MM.1S (cell line): ENCODE measurements around the gene FAM3D.

Experiments
- DNase-seq: peaks from one replicate; pipeline ENCODE4 v3.0.0-alpha.2; 2015
- H2AFZ ChIP-seq: fragments of 300-600 bp; sonication (generic); 2 replicates; pipeline ENCODE4 v1.6.0; 2016; ENCODE audit warnings: antibody characterized with exemption, low read length
- H3F3A ChIP-seq: fragments of 300-600 bp; sonication (generic); 2 replicates; pipeline ENCODE4 v1.6.1; 2016; ENCODE audit warnings: mild to moderate bottlenecking, antibody characterized with exemption, low read length, moderate library complexity, mixed read lengths; ENCODE audit not compliant: insufficient read depth
- H3K27ac ChIP-seq: fragments of 300-600 bp; sonication (generic); 2 replicates; pipeline ENCODE4 v1.5.1; 2016; ENCODE audit warnings: mild to moderate bottlenecking, low read length
- H3K27me3 ChIP-seq: fragments of 300-600 bp; sonication (generic); replicated peaks from 2 replicates; pipeline ENCODE4 v1.6.0; 2016; ENCODE audit warnings: low read length; ENCODE audit not compliant: insufficient read depth
- H3K36me3 ChIP-seq: fragments of 300-600 bp; sonication (generic); replicated peaks from 2 replicates; pipeline ENCODE4 v1.6.1; 2016; ENCODE audit warnings: mild to moderate bottlenecking, low read length, mixed read lengths; ENCODE audit not compliant: insufficient read depth
- H3K4me1 ChIP-seq: fragments of 300-600 bp; sonication (generic); 2 replicates; pipeline ENCODE4 v1.6.1; 2016; ENCODE audit warnings: low read length, mixed read lengths
- H3K4me2 ChIP-seq: fragments of 300-600 bp; sonication (generic); 2 replicates; pipeline ENCODE4 v1.6.0; 2016; ENCODE audit warnings: low read depth, low read length
- H3K4me3 ChIP-seq: fragments of 300-600 bp; sonication (generic); 2 replicates; pipeline ENCODE4 v1.5.1; 2016; ENCODE audit warnings: low read length, mixed read lengths
- H3K79me2 ChIP-seq: fragments of 300-600 bp; sonication (generic); 2 replicates; pipeline ENCODE4 v1.6.1; 2016; ENCODE audit warnings: mixed run types, low read length, mixed read lengths
- H3K9ac ChIP-seq: fragments of 300-600 bp; sonication (generic); 2 replicates; pipeline ENCODE4 v1.6.1; 2016; ENCODE audit warnings: low read length, mixed read lengths
- H3K9me2 ChIP-seq: fragments of 300-600 bp; sonication (generic); replicated peaks from 2 replicates; pipeline ENCODE4 v1.6.1; 2016; ENCODE audit warnings: mild to moderate bottlenecking, low read length, mixed read lengths; ENCODE audit not compliant: insufficient read depth
- H3K9me3 ChIP-seq: fragments of 300-600 bp; sonication (generic); replicated peaks from 2 replicates; pipeline ENCODE4 v1.6.1; 2016; ENCODE audit warnings: mild to moderate bottlenecking, low read length, mixed read lengths; ENCODE audit not compliant: insufficient read depth
- H4K20me1 ChIP-seq: fragments of 300-600 bp; sonication (generic); 2 replicates; pipeline ENCODE4 v1.6.1; 2016; ENCODE audit warnings: mild to moderate bottlenecking, low read length, moderate library complexity, mixed read lengths; ENCODE audit not compliant: insufficient read depth
- EZH2 ChIP-seq: fragments of 300-600 bp; sonication (generic); optimal IDR thresholded peaks from 2 replicates; pipeline ENCODE3; 2017; ENCODE audit warnings: low read depth, mild to moderate bottlenecking, antibody characterized with exemption, low read length, mixed read lengths
- EZH2phosphoT487 ChIP-seq: fragments of 300-600 bp; sonication (generic); IDR thresholded peaks from 2 replicates; pipeline ENCODE4 v1.6.1; 2018; ENCODE audit warnings: antibody characterized with exemption, low read length
- TF ChIP-seq, protein P1 (sequence below): fragments of 300-600 bp; sonication (generic); IDR thresholded peaks from 2 replicates; pipeline ENCODE4 v1.5.1; 2016; ENCODE audit warnings: antibody characterized with exemption, low read length, mixed read lengths

Gene FAM3D

DNA sequence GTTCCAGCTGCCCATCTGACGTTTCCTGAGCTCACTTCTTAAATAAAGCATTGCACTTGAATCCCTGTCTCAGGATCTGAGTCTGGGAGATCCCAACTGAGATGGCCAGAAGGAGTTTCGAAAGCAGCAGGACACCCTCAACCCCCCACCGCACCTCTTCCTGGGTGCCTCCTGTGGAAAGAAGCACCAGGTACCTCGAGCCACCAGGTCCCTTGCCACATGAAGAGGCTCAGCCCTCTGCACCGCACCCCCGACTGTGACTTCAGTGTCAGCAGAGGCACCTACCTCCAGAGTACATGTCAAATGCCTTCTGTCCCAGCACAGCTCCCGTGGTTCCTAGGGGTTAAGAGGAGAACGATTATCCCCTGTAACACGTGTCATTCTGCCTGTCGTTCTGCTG, 26.7 kb downstream of the FAM3D start:
- no peaks in the 10 kb centered on the region for H3K36me3 ChIP-seq
- H3K27ac ChIP-seq = no peak overlapping the region
- H3K27me3 ChIP-seq = no peaks in the 10 kb centered on the region
- H3K9me2 ChIP-seq = no peaks in the 10 kb centered on the region
- 0 out of 2 replicates have a peak, but pooled peaks cover 3% of the 10 kb centered on the region for H3K4me1 ChIP-seq
- H2AFZ ChIP-seq = no peak overlapping the region
- no peaks in the 10 kb centered on the region for H3F3A ChIP-seq
- no peak overlapping the region for H3K4me3 ChIP-seq
- H3K9me3 ChIP-seq = no peaks in the 10 kb centered on the region
- DNase-seq = no peak
- H4K20me1 ChIP-seq = no peaks in the 10 kb centered on the region
- no peaks in the 10 kb centered on the region for H3K79me2 ChIP-seq
- TF ChIP-seq EZH2phosphoT487 = no peak
- TF ChIP-seq, protein P1, sequence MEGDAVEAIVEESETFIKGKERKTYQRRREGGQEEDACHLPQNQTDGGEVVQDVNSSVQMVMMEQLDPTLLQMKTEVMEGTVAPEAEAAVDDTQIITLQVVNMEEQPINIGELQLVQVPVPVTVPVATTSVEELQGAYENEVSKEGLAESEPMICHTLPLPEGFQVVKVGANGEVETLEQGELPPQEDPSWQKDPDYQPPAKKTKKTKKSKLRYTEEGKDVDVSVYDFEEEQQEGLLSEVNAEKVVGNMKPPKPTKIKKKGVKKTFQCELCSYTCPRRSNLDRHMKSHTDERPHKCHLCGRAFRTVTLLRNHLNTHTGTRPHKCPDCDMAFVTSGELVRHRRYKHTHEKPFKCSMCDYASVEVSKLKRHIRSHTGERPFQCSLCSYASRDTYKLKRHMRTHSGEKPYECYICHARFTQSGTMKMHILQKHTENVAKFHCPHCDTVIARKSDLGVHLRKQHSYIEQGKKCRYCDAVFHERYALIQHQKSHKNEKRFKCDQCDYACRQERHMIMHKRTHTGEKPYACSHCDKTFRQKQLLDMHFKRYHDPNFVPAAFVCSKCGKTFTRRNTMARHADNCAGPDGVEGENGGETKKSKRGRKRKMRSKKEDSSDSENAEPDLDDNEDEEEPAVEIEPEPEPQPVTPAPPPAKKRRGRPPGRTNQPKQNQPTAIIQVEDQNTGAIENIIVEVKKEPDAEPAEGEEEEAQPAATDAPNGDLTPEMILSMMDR = no peak
- TF ChIP-seq EZH2 = no peak
- no peak overlapping the region for H3K9ac ChIP-seq
- no peak overlapping the region for H3K4me2 ChIP-seq

DNA sequence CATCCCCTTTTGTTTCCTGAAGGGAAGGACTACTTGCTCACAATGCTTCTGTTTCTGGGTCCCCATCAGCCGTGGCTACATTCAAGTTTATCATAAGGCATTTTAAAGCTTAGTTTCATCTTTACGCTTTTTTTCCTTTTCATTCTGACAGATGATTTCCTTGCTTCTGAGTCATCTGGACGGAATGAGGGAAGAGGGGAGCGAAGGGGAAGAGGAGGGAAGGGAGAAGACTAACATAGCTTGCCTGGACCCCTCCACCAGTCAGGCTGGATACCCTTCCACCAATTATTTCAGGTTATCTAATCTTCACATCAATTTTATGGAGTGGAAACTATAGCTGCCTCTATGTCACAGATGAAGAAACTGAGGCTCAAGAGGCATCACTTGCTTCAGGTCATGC, 27.6 kb downstream of the FAM3D start:
- Histone ChIP-seq H3K9me3 (no peaks in the 10 kb centered on the region), H3K27me3 (no peaks in the 10 kb centered on the region), H3K9me2 (no peaks in the 10 kb centered on the region), H3K27ac (no peak overlapping the region), H4K20me1 (no peaks in the 10 kb centered on the region), H3K4me1 (0 out of 2 replicates have a peak, but pooled peaks cover 3% of the 10 kb centered on the region), H3F3A (no peaks in the 10 kb centered on the region), H3K4me2 (no peak overlapping the region), H3K9ac (no peak overlapping the region), H2AFZ (no peak overlapping the region), H3K4me3 (no peak overlapping the region), H3K79me2 (no peaks in the 10 kb centered on the region), H3K36me3 (no peaks in the 10 kb centered on the region)
- DNase-seq = no peak
- TF ChIP-seq EZH2 (no peak), EZH2phosphoT487 (no peak)
- TF ChIP-seq, protein P1 = no peak

DNA sequence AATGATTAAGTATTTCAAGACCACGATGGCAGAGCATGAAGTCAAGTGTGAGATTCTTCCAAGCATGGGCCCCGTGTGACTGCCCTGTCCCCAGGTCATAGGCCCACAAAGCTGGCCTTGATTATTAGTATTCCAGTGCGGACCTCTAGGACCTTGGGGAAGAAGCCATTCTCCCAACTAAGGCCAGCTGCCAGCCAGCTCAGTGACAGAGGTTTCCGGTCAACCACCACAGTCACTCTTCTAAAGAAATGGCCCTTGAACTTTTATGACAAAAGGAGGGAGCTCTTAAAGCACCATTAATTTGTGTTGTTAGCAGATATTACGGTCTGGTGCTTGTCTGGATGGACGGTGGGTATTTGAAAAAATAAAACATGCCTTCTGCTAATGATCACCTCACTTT, 28.0 kb downstream of the FAM3D start:
- TF ChIP-seq, protein P1 = no peak
- TF ChIP-seq EZH2 (no peak), EZH2phosphoT487 (no peak)

More for the DNA sequence above, 28.0 kb downstream of the FAM3D start:
- no peaks in the 10 kb centered on the region for H3K79me2 ChIP-seq
- H4K20me1 ChIP-seq = no peaks in the 10 kb centered on the region
- no peak overlapping the region for H3K27ac ChIP-seq
- H3K4me2 ChIP-seq = no peak overlapping the region
- H3K9me3 ChIP-seq = no peaks in the 10 kb centered on the region
- H3F3A ChIP-seq = no peaks in the 10 kb centered on the region
- H3K9ac ChIP-seq = no peak overlapping the region
- H3K36me3 ChIP-seq = no peaks in the 10 kb centered on the region
- no peak overlapping the region for H2AFZ ChIP-seq
- H3K9me2 ChIP-seq = no peaks in the 10 kb centered on the region
- 0 out of 2 replicates have a peak, but pooled peaks cover 3% of the 10 kb centered on the region for H3K4me1 ChIP-seq
- no peaks in the 10 kb centered on the region for H3K27me3 ChIP-seq
- H3K4me3 ChIP-seq = no peak overlapping the region
- no peak for DNase-seq
